K562 (cell line): Measurements from ENCODE around the gene FAM177B. TPM values are rescaled to one million over a fixed set of nuclear protein-coding genes. Genes with fewer than 3 reads are reported as not detected.

Experiments
- ATAC-seq: fragments of 200-7000 bp; cut with Tn5 transposase; 3 replicates; pipeline ENCODE4 v1.9.1; 2020; ENCODE audit warnings: moderate library complexity
- BruUV-seq: library from RNA; stranded (reverse); fragments of 400-500 nt; replicated peaks from 2 replicates; lab custom pipeline; 2021; lab: Mats Ljungman, UMichigan
- CTCF ChIA-PET: fragments of 300-600 bp; formaldehyde crosslinking; extraction: SDS; loops from one replicate; lab custom pipeline; 2021; ENCODE audit warnings: low intra/inter-chr PET ratio; lab: Yijun Ruan, JAX
- POLR2A ChIA-PET: fragments of 300-600, 350-650 bp; sonication (Branson Sonifier 250); formaldehyde crosslinking; extraction: SDS; loops from one replicate; lab custom pipeline; 2021; ENCODE audit warnings: antibody characterized with exemption, inconsistent platforms; lab: Yijun Ruan, JAX
- DNase-seq, 4 experiments: peaks; one replicate each; pipeline versions ENCODE4 v3.0.0 to v3.0.0-alpha.2; 2011 to 2018; ENCODE audit warnings: low spot score in 3 of 4, mixed read lengths in 3 of 4; ENCODE audit errors: extremely low read depth in 1 of 4
- FAIRE-seq: peaks from 2 replicates; lab custom pipeline; 2011; peaks lifted over from hg19 to GRCh38; lab: Jason Lieb, UNC
- H2AFZ ChIP-seq: 2 replicates; pipeline ENCODE4 v1.6.0; 2011; ENCODE audit warnings: low read depth, low read length, control low read depth, inconsistent platforms
- H3K27ac ChIP-seq: fragments of 200-600 bp; 3 replicates; pipeline ENCODE4 v1.8.0; 2011; ENCODE audit warnings: low read depth, mild to moderate bottlenecking, control low read depth, inconsistent platforms, low read length, moderate library complexity, mixed read lengths; ENCODE audit errors: extremely low read depth
- H3K27me3 ChIP-seq, 2 experiments: fragments of 300-600 bp in 1 of 2; 2 replicates in 1 of 2; 3 replicates in 1 of 2; pipeline versions ENCODE4 v1.6.0 to v1.8.0; 2011; ENCODE audit warnings: inconsistent platforms in 2 of 2, low read length in 2 of 2, mild to moderate bottlenecking in 1 of 2, mixed read lengths in 1 of 2, moderate library complexity in 1 of 2; ENCODE audit not compliant: control insufficient read depth in 2 of 2, insufficient read depth in 2 of 2
- H3K36me3 ChIP-seq: fragments of 300-600 bp; 3 replicates; pipeline ENCODE4 v1.8.0; 2011; ENCODE audit warnings: mild to moderate bottlenecking, low read length, inconsistent platforms; ENCODE audit not compliant: control insufficient read depth, insufficient read depth
- H3K4me1 ChIP-seq, 2 experiments: fragments of 200-600 bp in 1 of 2; replicated peaks in 1 of 2; 2 replicates in 1 of 2; 3 replicates in 1 of 2; pipeline versions ENCODE4 v1.5.1 to v1.8.0; 2011; ENCODE audit warnings: inconsistent platforms in 2 of 2, low read length in 2 of 2, mild to moderate bottlenecking in 1 of 2, mixed read lengths in 1 of 2, moderate library complexity in 1 of 2; ENCODE audit not compliant: control insufficient read depth in 2 of 2, insufficient read depth in 2 of 2
- H3K4me2 ChIP-seq: 2 replicates; pipeline ENCODE4 v1.6.1; 2011; ENCODE audit warnings: low read length, control low read depth, inconsistent platforms, mixed read lengths; ENCODE audit not compliant: insufficient read depth
- H3K4me3 ChIP-seq: fragments of 200-600 bp; sonication (generic), shearing (Covaris generic); 2 replicates; pipeline ENCODE4 v1.5.1; 2016; ENCODE audit warnings: control low read depth, inconsistent platforms
- H3K79me2 ChIP-seq: fragments of 200-600 bp; 3 replicates; pipeline ENCODE4 v1.8.0; 2011; ENCODE audit warnings: low read length, inconsistent platforms; ENCODE audit not compliant: control insufficient read depth, insufficient read depth
- H3K9ac ChIP-seq, 2 experiments: 2 replicates each; pipeline versions ENCODE4 v1.6.0 to v1.6.1; 2011; ENCODE audit warnings: low read depth in 2 of 2, low read length in 2 of 2, control low read depth in 1 of 2, inconsistent platforms in 1 of 2, mild to moderate bottlenecking in 1 of 2, mixed read lengths in 1 of 2; ENCODE audit not compliant: insufficient read depth in 1 of 2
- H3K9me1 ChIP-seq: one replicate; pipeline ENCODE4 v1.6.0; 2011; ENCODE audit warnings: inconsistent platforms, mild to moderate bottlenecking, low read length, moderate library complexity; ENCODE audit not compliant: control insufficient read depth, insufficient read depth
- H3K9me3 ChIP-seq: replicated peaks from 2 replicates; pipeline ENCODE4 v1.5.1; 2011; ENCODE audit warnings: low read depth, low read length, inconsistent platforms; ENCODE audit not compliant: control insufficient read depth, insufficient read depth
- H4K20me1 ChIP-seq: replicated peaks from 2 replicates; pipeline ENCODE4 v1.6.1; 2011; ENCODE audit warnings: low read length, inconsistent platforms, mixed read lengths; ENCODE audit not compliant: control insufficient read depth, insufficient read depth
- BACH1 ChIP-seq: fragments of 200-800 bp; sonication (Bioruptor generic); IDR thresholded peaks from 2 replicates; pipeline ENCODE4 v1.6.1; 2016; ENCODE audit warnings: missing genetic modification characterization, missing compliant biosample characterization
- HNRNPUL1 ChIP-seq: fragments of 200-400 bp; formaldehyde crosslinking; IDR thresholded peaks from 2 replicates; pipeline ENCODE4 v1.6.1; 2017; ENCODE audit warnings: low read length
- MECOM ChIP-seq: fragments of 250-450 bp; sonication (Bioruptor Pico); IDR thresholded peaks from 2 replicates; pipeline ENCODE4 v1.8.0; 2022; ENCODE audit warnings: inconsistent platforms
- MXI1 ChIP-seq: IDR thresholded peaks from 2 replicates; pipeline ENCODE4 v1.6.1; 2011; ENCODE audit warnings: low read depth, mild to moderate bottlenecking, improper control_type of control experiment, low read length
- NFATC3 ChIP-seq: fragments of 450-650 bp; IDR thresholded peaks from 2 replicates; pipeline ENCODE4 v1.6.1; 2017; ENCODE audit warnings: mild to moderate bottlenecking
- PHTF2 ChIP-seq: fragments of 250-450 bp; sonication (Bioruptor Pico); IDR thresholded peaks from 2 replicates; pipeline ENCODE4 v1.5.0; 2021; ENCODE audit warnings: mild to moderate bottlenecking
- POLR2AphosphoS2 ChIP-seq: IDR thresholded peaks from 2 replicates; pipeline ENCODE4 v1.6.1; 2012; ENCODE audit warnings: low read length, improper control_type of control experiment
- SFPQ ChIP-seq: fragments of 200-400 bp; formaldehyde crosslinking; IDR thresholded peaks from 2 replicates; pipeline ENCODE4 v1.6.1; 2017; ENCODE audit warnings: mild to moderate bottlenecking, low read depth, low read length, moderate library complexity
- SMARCC2 ChIP-seq: fragments of 450-650 bp; IDR thresholded peaks from 2 replicates; pipeline ENCODE4 v1.6.1; 2017; ENCODE audit warnings: antibody characterized with exemption, moderate library complexity, mild to moderate bottlenecking, low read depth
- ZBTB7A ChIP-seq: IDR thresholded peaks from 2 replicates; pipeline ENCODE4 v1.6.1; 2011; ENCODE audit warnings: low read depth, mild to moderate bottlenecking, low read length, moderate library complexity, borderline replicate concordance; ENCODE audit not compliant: control insufficient read depth
- WGBS: fragments of 100-300 bp; shearing (Covaris generic); methylation state at CpG from one replicate; pipeline ENCODE4 v1.1.6; 2016; ENCODE audit warnings: low coverage, mixed read lengths; ENCODE audit not compliant: insufficient coverage; ENCODE audit errors: missing lambda C conversion rate; 5-methylcytosine and 5-hydroxymethylcytosine counted together
- in situ Hi-C: fragments of 300-500 bp; cut with MboI; formaldehyde crosslinking; loops from 4 replicates; pipeline ENCODE4 v1.15.0; 2018; ENCODE audit warnings: inconsistent platforms, mixed read lengths
- intact Hi-C: fragments of 100-400 bp; cut with micrococcal nuclease; formaldehyde crosslinking; loops from 2 replicates; pipeline ENCODE4 v1.14.2; 2022
- polyA plus RNA-seq, 8 experiments: library from polyadenylated mRNA; depleted of rRNA in 4 of 8; stranded (reverse) in 5 of 8; unstranded in 3 of 8; fragments of >200 nt; fragmentation: Nextera tagmentation in 2 of 8; fragmentation: Illumina TruSeq in 1 of 8; extraction: Ambion mirVana in 2 of 8; extraction: Trizol in 1 of 8; gene quantifications; 2 replicates each; pipeline versions ENCODE4 v1.2.1 to v1.2.3, GENCODE V29; 2011 to 2014; ENCODE audit warnings: inconsistent platforms in 1 of 8, missing spikeins in 1 of 8
- total RNA-seq, 7 experiments: library from RNA; depleted of rRNA in 6 of 7; stranded (reverse); fragments of >200 nt in 6 of 7; fragmentation: Illumina TruSeq in 2 of 7; extraction: Trizol in 2 of 7; gene quantifications; 2 replicates each; pipeline versions ENCODE4 v1.2.1 to v1.2.3, GENCODE V29; 2011 to 2021; ENCODE audit warnings: low replicate concordance in 1 of 7

FAM177B gene
- total and polyA plus RNA-seq, 9 of the 15 experiments (the other 6 are each of a cell fraction or from before 2014, with no cell fraction given) = not detected

DNA sequence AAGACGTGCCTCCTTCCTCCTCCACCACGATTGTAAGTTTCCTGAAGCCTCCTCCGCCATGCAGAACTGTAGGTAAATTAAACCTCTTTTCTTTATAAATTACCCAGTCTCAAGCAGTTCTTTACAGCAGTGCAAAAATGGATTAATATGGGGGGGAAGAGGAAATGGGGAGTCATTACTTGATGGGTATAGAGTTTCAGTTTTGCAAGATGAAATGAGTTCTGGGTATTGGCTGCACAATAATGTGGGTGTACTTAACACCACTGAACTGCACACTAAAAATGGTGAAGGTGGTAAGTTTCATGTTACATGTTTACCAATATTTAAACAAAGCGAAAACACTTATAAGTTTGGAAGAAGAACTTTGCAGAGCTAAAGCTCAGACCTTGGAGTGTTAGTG is 53.5 kb downstream of the FAM177B start:
- no TSS peak for BruUV-seq
- FAIRE-seq = no peak

More for the DNA sequence above, 53.5 kb downstream of the FAM177B start:
- POLR2A ChIA-PET = no interaction called here
- Histone ChIP-seq H3K4me2 (no peak overlapping the region), H3K27ac (no peak overlapping the region), H3K4me1 (no peaks in the 10 kb centered on the region), H3K9me3 (no peaks in the 10 kb centered on the region; the same call in 1 of the 2 replicates), H3K4me3 (no peak overlapping the region), H3K79me2 (no peaks in the 10 kb centered on the region), H3K9ac (no peak overlapping the region), H3K9me1 (no peaks in the 10 kb centered on the region), H2AFZ (no peak overlapping the region), H4K20me1 (no peaks in the 10 kb centered on the region), H3K36me3 (no peaks in the 10 kb centered on the region), H3K27me3 (no peaks in the 10 kb centered on the region)
- ATAC-seq (no peak), DNase-seq (no peak)
- 1% methylated on average over 4 of the region's 4 CpGs for WGBS
- intact Hi-C loops (no loop called here), in situ Hi-C loops (loop anchor here (10.0 to 25.0 kb wide), 2 partner anchors 294 to 872 kb away; partner anchors contain the start of gene CAPN8)
- TF ChIP-seq POLR2AphosphoS2 (no peak), MXI1 (no peak), MECOM (CRISPR knock-in tag) (no peak), NFATC3 (no peak), ZBTB7A (no peak), SMARCC2 (no peak), SFPQ (no peak), HNRNPUL1 (no peak), PHTF2 (CRISPR knock-in tag) (no peak), BACH1 (no peak)
- CTCF ChIA-PET = interaction anchor here (0.6 kb wide), 1 partner anchor 274 kb away, joined by 3 read pairs; no protein-coding TSS in a partner anchor
